Measurements from ENCODE around the gene SLC41A2. TPM values are rescaled to one million over a fixed set of nuclear protein-coding genes. Genes with fewer than 3 reads are reported as not detected.

The SLC41A2 gene
- total and polyA plus RNA-seq, 2 donors (not counting 3 experiments of a cell fraction or from before 2014, with no cell fraction given): 1.7 to 7.5 TPM

GRCh38 chr12:104955703-104956102 is 2.4 kb downstream of the SLC41A2 start:
- H3K4me2 ChIP-seq (ENCODE audit: insufficient read depth, low read length): no peak overlapping the region
- H3K79me2 ChIP-seq (ENCODE audit: control insufficient read depth, insufficient read depth, low read length): no peaks in the 10 kb centered on the region
- no peak for TF ChIP-seq JUN (IDR thresholded peaks at IDR 0.05; ENCODE audit: borderline replicate concordance, insufficient read depth, insufficient read length, low read depth)
- no peak for TF ChIP-seq EZH2 (IDR thresholded peaks at IDR 0.05; ENCODE audit: borderline replicate concordance, low read depth, low read length, severe bottlenecking)
- no peak for TF ChIP-seq MYC (IDR thresholded peaks at IDR 0.05; ENCODE audit: low read depth, low read length)
- no peak for TF ChIP-seq MAX (IDR thresholded peaks at IDR 0.05; ENCODE audit: insufficient read depth, insufficient read length)
- TF ChIP-seq POLR2A (IDR thresholded peaks at IDR 0.05; ENCODE audit: low read depth, low read length): no peak
- TF ChIP-seq CTCF (IDR thresholded peaks at IDR 0.05; ENCODE audit: extremely low read depth in 1 of 2, insufficient read depth in 1 of 2, low read depth in 1 of 2, low read length in 2 of 2): no peak
- no peak for TF ChIP-seq GATA2 (IDR thresholded peaks at IDR 0.05; ENCODE audit: insufficient read depth, insufficient read length, low read depth, low read length)
- TF ChIP-seq FOS (IDR thresholded peaks at IDR 0.05; ENCODE audit: borderline replicate concordance, insufficient read depth, low read length): no peak
- FAIRE-seq: no peak
- no peak for DNase-seq (ENCODE audit: low read depth, low spot score)
- H3K36me3 ChIP-seq (ENCODE audit: control insufficient read depth in 2 of 2, extremely low read depth in 1 of 2, insufficient read depth in 2 of 2, low read length in 2 of 2): no peaks in the 10 kb centered on the region
- H3K4me3 ChIP-seq (replicated peaks in 1 of 3; ENCODE audit: insufficient read depth in 1 of 3, low read depth in 1 of 3, low read length in 3 of 3): no peak overlapping the region
- peaks cover 38% of the 10 kb centered on the region for H3K4me1 ChIP-seq (ENCODE audit: control insufficient read depth, extremely low read depth, insufficient read depth, low read length)
- H3K9me1 ChIP-seq (replicated peaks; ENCODE audit: control insufficient read depth, extremely low read depth, insufficient read depth, low read length): no peaks in the 10 kb centered on the region
- no peak overlapping the region for H3K9ac ChIP-seq (replicated peaks; ENCODE audit: extremely low read depth, insufficient read depth, low read length)
- POLR2A ChIA-PET: no interaction called here
- no peak overlapping the region for H2AFZ ChIP-seq (ENCODE audit: low read depth, low read length)
- no peak overlapping the region for H3K27ac ChIP-seq (ENCODE audit: insufficient read depth, low read depth, low read length)
- no TSS peak for BruUV-seq (replicated peaks)
- CTCF ChIA-PET: interaction anchor here (1.1 to 1.2 kb wide), 2 partner anchors 31 to 574 kb away, joined by 3 to 4 read pairs; partner anchors contain the start of gene NOPCHAP1
- H3K27me3 ChIP-seq (ENCODE audit: control insufficient read depth in 2 of 2, insufficient read depth in 2 of 2, low read length in 2 of 2): no peaks in the 10 kb centered on the region
- dilution Hi-C loops (cut with MboI; ENCODE audit: extremely low pct_ligation_motif_present, low sequenced_read_pairs) (no loop called here), intact Hi-C loops (cut with micrococcal nuclease) (loop anchor here (5.0 kb wide), 2 partner anchors 97 to 583 kb away; no protein-coding TSS in a partner anchor)
- no peaks in the 10 kb centered on the region for H3K9me3 ChIP-seq (replicated peaks; ENCODE audit: control insufficient read depth, insufficient read depth, low read length)
- no peaks in the 10 kb centered on the region for H4K20me1 ChIP-seq (replicated peaks; ENCODE audit: control insufficient read depth, extremely low read depth, insufficient read depth, low read length)

All from endothelial cell of umbilical vein (primary cell).